HFF-Myc (cell line): ENCODE measurements around the gene SAMD4B.
A peak's percentile ranks its signal among the peaks of the same experiment; 100 is the strongest.

ENCODE experiments used
- DNase-seq: peaks from one replicate; pipeline ENCODE4 v3.0.0-alpha.2; 2011; ENCODE audit warnings: low read depth; ENCODE audit errors: extremely low read depth
- H3K4me3 ChIP-seq: replicated peaks from 2 replicates; pipeline ENCODE4 v1.5.1; 2011; ENCODE audit warnings: low read depth, mild to moderate bottlenecking, control low read depth, low read length
- CTCF ChIP-seq: IDR thresholded peaks from 2 replicates; pipeline ENCODE4 v1.5.1; 2012; ENCODE audit warnings: mild to moderate bottlenecking, low read depth, low read length, control low read depth; ENCODE audit errors: missing control alignments

The SAMD4B gene

GRCh38 chr19:39341719-39342604 is at the start of gene SAMD4B:
TSS of gene SAMD4B (plus strand) at chr19:39342421. CDS start at chr19:39356894, 14,473 bp downstream.
- TF ChIP-seq CTCF: peak; percentile 49
- peak; percentile 83 for DNase-seq
- H3K4me3 ChIP-seq: peak within 1 kb of the TSS; percentile 98

- H3K4me3 ChIP-seq: no peak overlapping the region
- TF ChIP-seq CTCF: no peak
- no peak for DNase-seq
Observed at GRCh38 chr19:39293394-39293793, 48.8 kb upstream of the SAMD4B start.

- no peak within 1 kb of the TSS for H3K4me3 ChIP-seq
- TF ChIP-seq CTCF: no peak
- no peak for DNase-seq
Observed at GRCh38 chr19:39296055-39296645, 46.1 kb upstream of the SAMD4B start, which contains the start of gene IFNL1. TSS of gene IFNL1 (plus strand) at chr19:39296407. CDS start at chr19:39296422, 15 bp downstream.

- no peak for DNase-seq
- no peak for TF ChIP-seq CTCF
Observed at GRCh38 chr19:39296906-39297305, 45.3 kb upstream of the SAMD4B start.

GRCh38 chr19:39297931-39298634 is 44.1 kb upstream of the SAMD4B start:
- no peak overlapping the region for H3K4me3 ChIP-seq
- no peak for TF ChIP-seq CTCF
- DNase-seq: no peak

More at GRCh38 chr19:39296906-39297305, 45.3 kb upstream of the SAMD4B start:
- no peak overlapping the region for H3K4me3 ChIP-seq

- DNase-seq: no peak
- no peak overlapping the region for H3K4me3 ChIP-seq
- TF ChIP-seq CTCF: no peak
Observed at GRCh38 chr19:39299404-39299803, 42.8 kb upstream of the SAMD4B start.
